GM23338 (cell line): Measurements from ENCODE around the gene DPH1. TPM values are rescaled to one million over a fixed set of nuclear protein-coding genes. Genes with fewer than 3 reads are reported as not detected.

Experiments used
- ATAC-seq: fragments of 200-7000 bp; cut with Tn5 transposase; 3 replicates; pipeline ENCODE4 v1.9.1; 2020
- DNase-seq: peaks from one replicate; pipeline ENCODE4 v3.0.0-alpha.2; 2015; ENCODE audit warnings: low spot score
- H2AFZ ChIP-seq: fragments of 200-600 bp; sonication (generic); 2 replicates; pipeline ENCODE4 v1.8.0; 2016; ENCODE audit warnings: antibody characterized with exemption, mild to moderate bottlenecking, moderate library complexity
- H3F3A ChIP-seq: fragments of 200-600 bp; sonication (generic); replicated peaks from 2 replicates; pipeline ENCODE4 v1.8.0; 2017; ENCODE audit warnings: antibody characterized with exemption, mixed run types, low read depth
- H3K27ac ChIP-seq: fragments of 200-600 bp; sonication (generic); 2 replicates; pipeline ENCODE4 v1.6.1; 2016; ENCODE audit warnings: low read depth
- H3K27me3 ChIP-seq: fragments of 200-600 bp; sonication (generic); 2 replicates; pipeline ENCODE4 v1.8.0; 2016; ENCODE audit warnings: mild to moderate bottlenecking, mixed run types, moderate library complexity; ENCODE audit not compliant: insufficient read depth
- H3K36me3 ChIP-seq: fragments of 200-600 bp; sonication (generic); 2 replicates; pipeline ENCODE4 v1.8.0; 2016; ENCODE audit warnings: mild to moderate bottlenecking; ENCODE audit not compliant: insufficient read depth
- H3K4me1 ChIP-seq: fragments of 200-600 bp; sonication (generic); 2 replicates; pipeline ENCODE4 v1.8.0; 2016; ENCODE audit warnings: mild to moderate bottlenecking, moderate library complexity; ENCODE audit not compliant: insufficient read depth
- H3K4me2 ChIP-seq: fragments of 200-600 bp; sonication (generic); 2 replicates; pipeline ENCODE4 v1.7.1; 2017; ENCODE audit warnings: mixed run types
- H3K4me3 ChIP-seq: fragments of 200-600 bp; sonication (generic); 2 replicates; pipeline ENCODE4 v1.6.1; 2016; ENCODE audit warnings: mixed run types
- H3K79me2 ChIP-seq: fragments of 200-600 bp; sonication (generic); replicated peaks from 2 replicates; pipeline ENCODE4 v1.8.0; 2017; ENCODE audit warnings: mild to moderate bottlenecking; ENCODE audit not compliant: insufficient read depth
- H3K9me2 ChIP-seq: fragments of 200-600 bp; sonication (generic); 2 replicates; pipeline ENCODE4 v1.8.0; 2017; ENCODE audit not compliant: insufficient read depth
- H4K20me1 ChIP-seq: fragments of 200-600 bp; sonication (generic); replicated peaks from 2 replicates; pipeline ENCODE4 v1.8.0; 2017; ENCODE audit warnings: mild to moderate bottlenecking; ENCODE audit not compliant: insufficient read depth
- H3K27ac Mint-ChIP-seq: 2 replicates; pipeline ENCODE4 v1.8.0; 2020; ENCODE audit warnings: inconsistent platforms, mild to moderate bottlenecking, moderate library complexity, mixed read lengths
- H3K27me3 Mint-ChIP-seq: 3 replicates; pipeline ENCODE4 v1.8.0; 2022; ENCODE audit warnings: low read depth, mild to moderate bottlenecking, moderate library complexity, mixed read lengths, inconsistent platforms; ENCODE audit not compliant: insufficient read depth, poor library complexity
- H3K36me3 Mint-ChIP-seq: 3 replicates; pipeline ENCODE4 v1.8.0; 2021; ENCODE audit warnings: low read depth, mild to moderate bottlenecking, inconsistent platforms, moderate library complexity, mixed read lengths
- H3K4me1 Mint-ChIP-seq: 3 replicates; pipeline ENCODE4 v1.8.0; 2020; ENCODE audit warnings: mild to moderate bottlenecking, inconsistent platforms, mixed read lengths
- H3K4me3 Mint-ChIP-seq: 3 replicates; pipeline ENCODE4 v1.8.0; 2021; ENCODE audit warnings: moderate library complexity, mild to moderate bottlenecking, inconsistent platforms, mixed read lengths
- H3K9me3 Mint-ChIP-seq: 3 replicates; pipeline ENCODE4 v1.8.0; 2020; ENCODE audit warnings: moderate library complexity, mild to moderate bottlenecking, inconsistent platforms, mixed read lengths
- CREB1 ChIP-seq: fragments of 250-450 bp; sonication (Bioruptor Pico); IDR thresholded peaks from 2 replicates; pipeline ENCODE4 v1.5.0; 2020; ENCODE audit warnings: low read depth, mild to moderate bottlenecking, moderate library complexity
- EZH2 ChIP-seq: fragments of 200-600 bp; sonication (generic); IDR thresholded peaks from one replicate; pipeline ENCODE4 v1.8.0; 2017; ENCODE audit warnings: antibody characterized with exemption, mild to moderate bottlenecking, low read depth; ENCODE audit not compliant: unreplicated experiment
- EZH2phosphoT487 ChIP-seq: fragments of 200-600 bp; sonication (generic); IDR thresholded peaks from one replicate; pipeline ENCODE4 v1.8.1; 2018; ENCODE audit warnings: antibody characterized with exemption; ENCODE audit not compliant: unreplicated experiment
- JUNB ChIP-seq: IDR thresholded peaks from one replicate; pipeline ENCODE4 v1.6.1; 2016; ENCODE audit warnings: antibody characterized with exemption; ENCODE audit not compliant: unreplicated experiment
- NANOG ChIP-seq: IDR thresholded peaks from 2 replicates; pipeline ENCODE4 v1.6.1; 2016; ENCODE audit warnings: antibody characterized with exemption, borderline replicate concordance
- POLR2AphosphoS5 ChIP-seq: IDR thresholded peaks from 2 replicates; pipeline ENCODE4 v1.6.1; 2016; ENCODE audit warnings: antibody characterized with exemption, low read depth
- STAT1 ChIP-seq: IDR thresholded peaks from one replicate; pipeline ENCODE4 v1.6.1; 2016; ENCODE audit warnings: antibody characterized with exemption; ENCODE audit not compliant: unreplicated experiment
- ZNF114 ChIP-seq: fragments of 250-450 bp; sonication (Bioruptor Pico); IDR thresholded peaks from 2 replicates; pipeline ENCODE4 v1.5.0; 2020; ENCODE audit warnings: mild to moderate bottlenecking, moderate library complexity
- ZNF331 ChIP-seq: fragments of 250-450 bp; sonication (Bioruptor Pico); IDR thresholded peaks from 2 replicates; pipeline ENCODE4 v1.5.0; 2020; ENCODE audit warnings: low read depth, mild to moderate bottlenecking, moderate library complexity
- polyA plus RNA-seq: library from polyadenylated mRNA; unstranded; fragments of >200 nt; fragmentation: Nextera tagmentation; extraction: Ambion mirVana; gene quantifications from 2 replicates; pipeline ENCODE4 v1.2.1, GENCODE V29; 2016
- total RNA-seq: library from RNA; depleted of rRNA; stranded (reverse); fragments of >200 nt; shearing (Covaris generic); gene quantifications from 2 replicates; pipeline ENCODE4 v1.2.3, GENCODE V29; 2014
- TF ChIP-seq, protein P1 (sequence below): IDR thresholded peaks from one replicate; pipeline ENCODE4 v1.6.1; 2018; ENCODE audit warnings: antibody characterized with exemption; ENCODE audit not compliant: unreplicated experiment
- TF ChIP-seq, protein P2 (sequence below): fragments of 250-450 bp; sonication (Bioruptor Pico); IDR thresholded peaks from 2 replicates; pipeline ENCODE4 v1.5.0; 2020; ENCODE audit warnings: mild to moderate bottlenecking, moderate library complexity
- TF ChIP-seq, protein P3 (sequence below), 2 experiments: fragments of 200-600 bp in 1 of 2; sonication (generic) in 1 of 2; conservative IDR thresholded peaks; 2 replicates each; pipeline versions ENCODE4 v1.5.1 to v1.6.1; 2016 to 2017; ENCODE audit warnings: antibody characterized with exemption in 2 of 2, low read depth in 2 of 2, mild to moderate bottlenecking in 2 of 2, moderate library complexity in 1 of 2
- TF ChIP-seq, protein P4 (sequence below): IDR thresholded peaks from 2 replicates; pipeline ENCODE4 v1.6.1; 2016; ENCODE audit warnings: antibody characterized with exemption

DPH1 gene
- total and polyA plus RNA-seq, 2 experiments from 2014 or later: 11.8 to 28.2 TPM

DNA sequence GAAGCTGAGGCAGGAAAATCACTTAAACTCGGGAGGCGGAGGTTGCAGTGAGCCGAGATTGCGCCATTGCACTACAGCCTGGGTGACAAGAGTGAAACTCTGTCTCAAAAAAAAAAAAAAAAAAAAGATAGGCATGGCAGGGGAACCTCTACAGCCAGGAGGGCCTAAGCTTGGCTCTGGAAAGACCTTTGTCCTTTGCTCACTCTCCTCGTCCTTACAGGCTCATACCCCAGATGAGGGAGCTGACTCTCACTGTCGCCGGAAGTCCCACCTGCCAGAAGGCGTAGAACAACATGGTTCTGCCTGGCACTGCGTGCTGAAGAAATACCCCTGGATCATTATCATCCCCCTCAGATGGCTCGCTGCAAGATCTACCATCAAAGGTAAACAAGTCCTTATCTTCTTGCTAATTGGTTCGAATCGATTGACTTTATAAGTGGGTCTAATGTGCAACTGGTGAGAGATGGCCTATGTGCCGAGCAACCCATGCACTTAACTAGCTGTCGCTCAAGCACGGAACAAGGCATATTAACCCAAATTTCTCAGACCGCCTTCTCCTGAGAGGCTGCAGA, 34.5 kb upstream of the DPH1 start:
- Histone ChIP-seq H2AFZ (peak overlapping the region; percentile 59; the same call in 1 of the 2 replicates), H3K4me2 (no peak overlapping the region), H3K36me3 (no peaks in the 10 kb centered on the region), H3K27ac (no peak overlapping the region), H3K79me2 (no peaks in the 10 kb centered on the region), H3K4me1 (peaks cover 14% of the 10 kb centered on the region; the same call in 1 of the 2 replicates), H3K9me2 (no peaks in the 10 kb centered on the region), H3F3A (no peaks in the 10 kb centered on the region), H3K27me3 (peaks cover 33% of the 10 kb centered on the region), H3K4me3 (no peak overlapping the region), H4K20me1 (no peaks in the 10 kb centered on the region)
- Mint-ChIP-seq H3K36me3 (no peaks in the 10 kb centered on the region), H3K4me3 (no peak overlapping the region), H3K4me1 (peaks cover 31% of the 10 kb centered on the region), H3K9me3 (no peaks in the 10 kb centered on the region), H3K27me3 (peaks cover 28% of the 10 kb centered on the region), H3K27ac (no peak overlapping the region)
- no peak for ATAC-seq
- no peak for TF ChIP-seq POLR2AphosphoS5
- no peak for TF ChIP-seq ZNF114 (CRISPR knock-in tag)
- TF ChIP-seq, protein P1, sequence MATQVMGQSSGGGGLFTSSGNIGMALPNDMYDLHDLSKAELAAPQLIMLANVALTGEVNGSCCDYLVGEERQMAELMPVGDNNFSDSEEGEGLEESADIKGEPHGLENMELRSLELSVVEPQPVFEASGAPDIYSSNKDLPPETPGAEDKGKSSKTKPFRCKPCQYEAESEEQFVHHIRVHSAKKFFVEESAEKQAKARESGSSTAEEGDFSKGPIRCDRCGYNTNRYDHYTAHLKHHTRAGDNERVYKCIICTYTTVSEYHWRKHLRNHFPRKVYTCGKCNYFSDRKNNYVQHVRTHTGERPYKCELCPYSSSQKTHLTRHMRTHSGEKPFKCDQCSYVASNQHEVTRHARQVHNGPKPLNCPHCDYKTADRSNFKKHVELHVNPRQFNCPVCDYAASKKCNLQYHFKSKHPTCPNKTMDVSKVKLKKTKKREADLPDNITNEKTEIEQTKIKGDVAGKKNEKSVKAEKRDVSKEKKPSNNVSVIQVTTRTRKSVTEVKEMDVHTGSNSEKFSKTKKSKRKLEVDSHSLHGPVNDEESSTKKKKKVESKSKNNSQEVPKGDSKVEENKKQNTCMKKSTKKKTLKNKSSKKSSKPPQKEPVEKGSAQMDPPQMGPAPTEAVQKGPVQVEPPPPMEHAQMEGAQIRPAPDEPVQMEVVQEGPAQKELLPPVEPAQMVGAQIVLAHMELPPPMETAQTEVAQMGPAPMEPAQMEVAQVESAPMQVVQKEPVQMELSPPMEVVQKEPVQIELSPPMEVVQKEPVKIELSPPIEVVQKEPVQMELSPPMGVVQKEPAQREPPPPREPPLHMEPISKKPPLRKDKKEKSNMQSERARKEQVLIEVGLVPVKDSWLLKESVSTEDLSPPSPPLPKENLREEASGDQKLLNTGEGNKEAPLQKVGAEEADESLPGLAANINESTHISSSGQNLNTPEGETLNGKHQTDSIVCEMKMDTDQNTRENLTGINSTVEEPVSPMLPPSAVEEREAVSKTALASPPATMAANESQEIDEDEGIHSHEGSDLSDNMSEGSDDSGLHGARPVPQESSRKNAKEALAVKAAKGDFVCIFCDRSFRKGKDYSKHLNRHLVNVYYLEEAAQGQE: no peak
- no peak for TF ChIP-seq NANOG
- TF ChIP-seq STAT1: no peak
- TF ChIP-seq, protein P2, sequence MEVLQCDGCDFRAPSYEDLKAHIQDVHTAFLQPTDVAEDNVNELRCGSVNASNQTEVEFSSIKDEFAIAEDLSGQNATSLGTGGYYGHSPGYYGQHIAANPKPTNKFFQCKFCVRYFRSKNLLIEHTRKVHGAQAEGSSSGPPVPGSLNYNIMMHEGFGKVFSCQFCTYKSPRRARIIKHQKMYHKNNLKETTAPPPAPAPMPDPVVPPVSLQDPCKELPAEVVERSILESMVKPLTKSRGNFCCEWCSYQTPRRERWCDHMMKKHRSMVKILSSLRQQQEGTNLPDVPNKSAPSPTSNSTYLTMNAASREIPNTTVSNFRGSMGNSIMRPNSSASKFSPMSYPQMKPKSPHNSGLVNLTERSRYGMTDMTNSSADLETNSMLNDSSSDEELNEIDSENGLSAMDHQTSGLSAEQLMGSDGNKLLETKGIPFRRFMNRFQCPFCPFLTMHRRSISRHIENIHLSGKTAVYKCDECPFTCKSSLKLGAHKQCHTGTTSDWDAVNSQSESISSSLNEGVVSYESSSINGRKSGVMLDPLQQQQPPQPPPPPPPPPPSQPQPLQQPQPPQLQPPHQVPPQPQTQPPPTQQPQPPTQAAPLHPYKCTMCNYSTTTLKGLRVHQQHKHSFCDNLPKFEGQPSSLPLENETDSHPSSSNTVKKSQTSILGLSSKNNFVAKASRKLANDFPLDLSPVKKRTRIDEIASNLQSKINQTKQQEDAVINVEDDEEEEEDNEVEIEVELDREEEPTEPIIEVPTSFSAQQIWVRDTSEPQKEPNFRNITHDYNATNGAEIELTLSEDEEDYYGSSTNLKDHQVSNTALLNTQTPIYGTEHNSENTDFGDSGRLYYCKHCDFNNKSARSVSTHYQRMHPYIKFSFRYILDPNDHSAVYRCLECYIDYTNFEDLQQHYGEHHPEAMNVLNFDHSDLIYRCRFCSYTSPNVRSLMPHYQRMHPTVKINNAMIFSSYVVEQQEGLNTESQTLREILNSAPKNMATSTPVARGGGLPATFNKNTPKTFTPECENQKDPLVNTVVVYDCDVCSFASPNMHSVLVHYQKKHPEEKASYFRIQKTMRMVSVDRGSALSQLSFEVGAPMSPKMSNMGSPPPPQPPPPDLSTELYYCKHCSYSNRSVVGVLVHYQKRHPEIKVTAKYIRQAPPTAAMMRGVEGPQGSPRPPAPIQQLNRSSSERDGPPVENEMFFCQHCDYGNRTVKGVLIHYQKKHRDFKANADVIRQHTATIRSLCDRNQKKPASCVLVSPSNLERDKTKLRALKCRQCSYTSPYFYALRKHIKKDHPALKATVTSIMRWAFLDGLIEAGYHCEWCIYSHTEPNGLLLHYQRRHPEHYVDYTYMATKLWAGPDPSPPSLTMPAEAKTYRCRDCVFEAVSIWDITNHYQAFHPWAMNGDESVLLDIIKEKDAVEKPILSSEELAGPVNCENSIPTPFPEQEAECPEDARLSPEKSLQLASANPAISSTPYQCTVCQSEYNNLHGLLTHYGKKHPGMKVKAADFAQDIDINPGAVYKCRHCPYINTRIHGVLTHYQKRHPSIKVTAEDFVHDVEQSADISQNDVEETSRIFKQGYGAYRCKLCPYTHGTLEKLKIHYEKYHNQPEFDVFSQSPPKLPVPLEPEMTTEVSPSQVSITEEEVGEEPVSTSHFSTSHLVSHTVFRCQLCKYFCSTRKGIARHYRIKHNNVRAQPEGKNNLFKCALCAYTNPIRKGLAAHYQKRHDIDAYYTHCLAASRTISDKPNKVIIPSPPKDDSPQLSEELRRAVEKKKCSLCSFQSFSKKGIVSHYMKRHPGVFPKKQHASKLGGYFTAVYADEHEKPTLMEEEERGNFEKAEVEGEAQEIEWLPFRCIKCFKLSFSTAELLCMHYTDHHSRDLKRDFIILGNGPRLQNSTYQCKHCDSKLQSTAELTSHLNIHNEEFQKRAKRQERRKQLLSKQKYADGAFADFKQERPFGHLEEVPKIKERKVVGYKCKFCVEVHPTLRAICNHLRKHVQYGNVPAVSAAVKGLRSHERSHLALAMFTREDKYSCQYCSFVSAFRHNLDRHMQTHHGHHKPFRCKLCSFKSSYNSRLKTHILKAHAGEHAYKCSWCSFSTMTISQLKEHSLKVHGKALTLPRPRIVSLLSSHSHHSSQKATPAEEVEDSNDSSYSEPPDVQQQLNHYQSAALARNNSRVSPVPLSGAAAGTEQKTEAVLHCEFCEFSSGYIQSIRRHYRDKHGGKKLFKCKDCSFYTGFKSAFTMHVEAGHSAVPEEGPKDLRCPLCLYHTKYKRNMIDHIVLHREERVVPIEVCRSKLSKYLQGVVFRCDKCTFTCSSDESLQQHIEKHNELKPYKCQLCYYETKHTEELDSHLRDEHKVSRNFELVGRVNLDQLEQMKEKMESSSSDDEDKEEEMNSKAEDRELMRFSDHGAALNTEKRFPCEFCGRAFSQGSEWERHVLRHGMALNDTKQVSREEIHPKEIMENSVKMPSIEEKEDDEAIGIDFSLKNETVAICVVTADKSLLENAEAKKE (CRISPR knock-in tag): no peak
- no peak for TF ChIP-seq EZH2
- no peak for TF ChIP-seq ZNF331 (CRISPR knock-in tag)
- TF ChIP-seq, protein P3, sequence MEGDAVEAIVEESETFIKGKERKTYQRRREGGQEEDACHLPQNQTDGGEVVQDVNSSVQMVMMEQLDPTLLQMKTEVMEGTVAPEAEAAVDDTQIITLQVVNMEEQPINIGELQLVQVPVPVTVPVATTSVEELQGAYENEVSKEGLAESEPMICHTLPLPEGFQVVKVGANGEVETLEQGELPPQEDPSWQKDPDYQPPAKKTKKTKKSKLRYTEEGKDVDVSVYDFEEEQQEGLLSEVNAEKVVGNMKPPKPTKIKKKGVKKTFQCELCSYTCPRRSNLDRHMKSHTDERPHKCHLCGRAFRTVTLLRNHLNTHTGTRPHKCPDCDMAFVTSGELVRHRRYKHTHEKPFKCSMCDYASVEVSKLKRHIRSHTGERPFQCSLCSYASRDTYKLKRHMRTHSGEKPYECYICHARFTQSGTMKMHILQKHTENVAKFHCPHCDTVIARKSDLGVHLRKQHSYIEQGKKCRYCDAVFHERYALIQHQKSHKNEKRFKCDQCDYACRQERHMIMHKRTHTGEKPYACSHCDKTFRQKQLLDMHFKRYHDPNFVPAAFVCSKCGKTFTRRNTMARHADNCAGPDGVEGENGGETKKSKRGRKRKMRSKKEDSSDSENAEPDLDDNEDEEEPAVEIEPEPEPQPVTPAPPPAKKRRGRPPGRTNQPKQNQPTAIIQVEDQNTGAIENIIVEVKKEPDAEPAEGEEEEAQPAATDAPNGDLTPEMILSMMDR (conservative IDR thresholded peaks at IDR 0.05; ENCODE audit: low read depth in 2 of 2): no peak
- TF ChIP-seq, protein P4, sequence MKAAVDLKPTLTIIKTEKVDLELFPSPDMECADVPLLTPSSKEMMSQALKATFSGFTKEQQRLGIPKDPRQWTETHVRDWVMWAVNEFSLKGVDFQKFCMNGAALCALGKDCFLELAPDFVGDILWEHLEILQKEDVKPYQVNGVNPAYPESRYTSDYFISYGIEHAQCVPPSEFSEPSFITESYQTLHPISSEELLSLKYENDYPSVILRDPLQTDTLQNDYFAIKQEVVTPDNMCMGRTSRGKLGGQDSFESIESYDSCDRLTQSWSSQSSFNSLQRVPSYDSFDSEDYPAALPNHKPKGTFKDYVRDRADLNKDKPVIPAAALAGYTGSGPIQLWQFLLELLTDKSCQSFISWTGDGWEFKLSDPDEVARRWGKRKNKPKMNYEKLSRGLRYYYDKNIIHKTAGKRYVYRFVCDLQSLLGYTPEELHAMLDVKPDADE: no peak
- TF ChIP-seq CREB1 (CRISPR knock-in tag): no peak
- no peak for TF ChIP-seq EZH2phosphoT487
- no peak for TF ChIP-seq JUNB
- DNase-seq: no peak
